GM12891 (cell line): ENCODE measurements around the gene SNX30.

Source experiments
- PAX5 ChIP-seq: IDR thresholded peaks from 2 replicates; pipeline ENCODE4 v1.6.1; 2011; ENCODE audit warnings: low read length, moderate library complexity, mild to moderate bottlenecking; ENCODE audit not compliant: insufficient read depth, severe bottlenecking
- POLR2A ChIP-seq: IDR thresholded peaks from 2 replicates; pipeline ENCODE4 v1.6.1; 2011; ENCODE audit warnings: low read depth, low read length, control low read depth
- POLR2AphosphoS5 ChIP-seq: IDR thresholded peaks from 2 replicates; pipeline ENCODE4 v1.6.1; 2011; ENCODE audit warnings: low read depth, low read length, control low read depth
- POU2F2 ChIP-seq: IDR thresholded peaks from 2 replicates; pipeline ENCODE4 v1.6.1; 2011; ENCODE audit warnings: low read depth, mild to moderate bottlenecking, control low read depth, low read length, moderate library complexity
- SPI1 ChIP-seq: IDR thresholded peaks from 2 replicates; pipeline ENCODE4 v1.6.1; 2011; ENCODE audit warnings: low read depth, low read length, control low read depth
- TAF1 ChIP-seq: IDR thresholded peaks from 2 replicates; pipeline ENCODE4 v1.6.1; 2011; ENCODE audit warnings: low read depth, low read length, control low read depth

- TF ChIP-seq POLR2AphosphoS5: no peak
- TF ChIP-seq POLR2A: no peak
- no peak for TF ChIP-seq TAF1
- no peak for TF ChIP-seq SPI1
- no peak for TF ChIP-seq PAX5
- TF ChIP-seq POU2F2: no peak
Measured at GRCh38 chr9:112752334-112753125, 2.0 kb downstream of the SNX30 start.
